ENCODE results near the gene MPPED2.

MPPED2 gene

GRCh38 chr11:30446520-30446919, 139.6 kb downstream of the MPPED2 start:
- DNase-seq: no peak

DNA sequence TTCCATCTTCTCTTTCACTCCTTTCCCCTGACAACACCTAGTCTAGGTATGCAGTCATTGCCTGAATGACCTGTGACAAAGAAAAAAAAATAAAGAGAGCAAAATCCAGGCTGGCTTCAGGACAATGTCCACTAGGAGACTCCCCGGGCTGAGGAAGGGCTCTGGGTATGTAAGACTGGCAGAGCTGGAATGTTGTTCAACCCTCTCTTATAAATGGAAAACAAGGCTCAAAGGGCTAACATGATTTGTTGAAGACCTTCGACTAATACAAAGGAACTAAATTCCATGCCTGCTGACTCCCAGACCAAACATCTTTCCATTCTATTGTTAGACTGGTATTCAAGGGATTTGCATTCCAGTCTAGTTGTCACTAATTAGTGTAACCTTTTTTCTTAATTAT, 141.1 kb downstream of the MPPED2 start:
- no peak for DNase-seq

DNA sequence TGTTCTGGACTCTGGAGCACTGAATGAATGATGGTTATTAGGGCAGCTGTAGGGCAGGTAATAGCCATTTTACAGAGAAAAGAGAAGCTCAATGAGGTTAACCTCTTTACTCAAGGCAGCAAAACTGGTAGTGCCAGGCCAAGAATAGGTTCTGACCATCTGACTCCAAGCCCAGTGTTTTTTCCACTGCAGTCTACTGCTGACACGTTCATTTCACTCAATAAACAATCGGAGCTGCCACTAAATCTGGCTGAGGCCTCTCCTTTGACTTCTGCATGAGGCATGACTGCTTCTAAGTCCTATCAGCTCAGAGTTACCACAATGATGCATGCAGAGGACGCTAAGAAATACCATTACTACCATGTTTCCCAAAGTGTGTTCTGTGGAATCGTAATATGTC, 145.6 kb downstream of the MPPED2 start:
- DNase-seq: no peak

DNA sequence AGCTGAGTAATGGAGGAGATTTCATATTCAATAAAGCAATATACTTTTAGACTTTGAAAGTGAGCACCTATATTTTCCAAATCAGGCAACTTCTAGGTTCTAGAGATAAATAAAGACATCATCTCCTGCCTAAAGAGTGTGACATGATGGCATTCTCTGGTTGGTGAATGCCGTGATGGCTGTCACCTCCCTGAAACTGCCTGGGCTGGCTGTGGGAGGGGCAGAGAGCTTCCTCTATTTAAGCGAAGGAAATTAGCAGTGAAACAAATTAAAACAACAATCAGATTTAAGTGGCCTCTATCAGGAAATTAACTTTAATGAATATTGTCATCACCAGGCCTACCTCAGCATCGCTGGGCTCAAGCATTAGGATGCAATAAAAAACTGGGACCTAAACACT, 149.4 kb downstream of the MPPED2 start:
- DNase-seq: no peak

DNA sequence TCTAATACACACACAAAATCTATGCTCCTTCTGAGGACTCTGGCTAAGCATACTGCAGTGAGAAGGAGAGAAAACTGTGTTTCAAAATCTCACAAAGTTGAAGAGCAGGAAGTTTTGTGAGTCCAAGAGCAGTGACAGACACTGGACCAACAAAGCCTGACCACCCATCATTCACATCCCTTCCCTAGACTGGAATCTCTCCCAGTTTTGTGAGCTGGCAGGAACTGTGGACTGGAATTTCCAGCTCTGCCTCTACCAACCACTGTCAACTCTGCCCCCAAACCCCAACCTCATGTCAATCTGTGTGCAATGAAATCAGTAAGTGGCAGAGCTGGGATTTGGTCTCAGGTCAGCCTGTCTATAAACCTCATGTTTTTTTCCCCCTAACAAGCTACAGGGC, 150.7 kb downstream of the MPPED2 start:
- no peak for DNase-seq

- no peak for DNase-seq
Measured at GRCh38 chr11:30434901-30435300, 151.3 kb downstream of the MPPED2 start.

GRCh38 chr11:30433831-30434230, 152.3 kb downstream of the MPPED2 start:
- DNase-seq: no peak

DNA sequence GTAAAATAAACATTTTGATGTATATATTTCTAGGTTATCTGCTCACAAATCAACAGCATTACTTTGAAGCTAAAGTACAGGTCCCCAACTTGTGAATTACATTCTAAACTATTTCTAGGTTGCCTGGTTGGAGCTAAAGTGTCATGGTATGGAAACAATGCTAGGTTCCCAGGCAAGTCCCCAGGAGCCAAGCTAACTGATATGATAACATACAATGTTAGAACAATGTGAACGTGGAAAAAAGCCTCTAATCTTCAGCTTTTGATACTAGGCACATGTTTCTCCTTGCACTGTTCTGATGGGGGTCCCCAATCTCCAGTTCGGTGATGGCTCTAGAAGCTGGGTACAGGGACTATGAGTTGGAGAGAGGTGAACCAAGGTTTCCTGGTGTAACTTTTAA, 153.4 kb downstream of the MPPED2 start:
- no peak for DNase-seq

- no peak for DNase-seq
Measured at GRCh38 chr11:30432178-30432577, 154.0 kb downstream of the MPPED2 start.

DNA sequence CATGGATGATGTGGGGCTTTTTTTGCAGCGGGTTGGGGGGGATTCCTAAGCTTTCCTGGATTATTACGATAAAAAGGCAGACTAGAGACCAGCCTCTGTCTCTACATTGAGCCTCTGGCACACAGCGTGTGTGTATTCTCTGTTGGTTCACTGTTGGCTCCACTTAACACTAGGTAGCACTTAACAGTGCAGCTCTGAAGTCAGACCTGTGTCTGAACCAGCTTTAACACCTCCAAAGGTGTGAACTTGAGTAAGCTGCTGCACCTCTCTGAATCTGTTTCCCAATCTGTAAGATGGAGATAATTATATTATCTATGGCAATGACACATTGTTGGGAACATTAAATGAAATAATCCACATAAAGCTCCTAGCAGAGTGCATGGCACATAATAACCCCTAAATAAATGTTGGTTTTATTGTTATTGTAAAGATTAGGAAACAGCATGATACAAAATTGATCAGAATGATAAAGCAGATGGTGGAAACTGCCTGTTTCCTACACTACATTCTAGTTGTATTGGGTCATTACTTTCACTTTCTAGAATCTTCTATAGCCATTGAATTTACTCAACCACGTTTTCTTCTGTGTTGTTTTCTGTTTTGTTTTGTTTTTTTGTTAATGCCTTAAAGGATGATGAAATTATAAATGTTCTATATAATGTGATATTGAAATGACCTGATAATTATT, 154.9 kb downstream of the MPPED2 start:
- no peak for DNase-seq

DNA sequence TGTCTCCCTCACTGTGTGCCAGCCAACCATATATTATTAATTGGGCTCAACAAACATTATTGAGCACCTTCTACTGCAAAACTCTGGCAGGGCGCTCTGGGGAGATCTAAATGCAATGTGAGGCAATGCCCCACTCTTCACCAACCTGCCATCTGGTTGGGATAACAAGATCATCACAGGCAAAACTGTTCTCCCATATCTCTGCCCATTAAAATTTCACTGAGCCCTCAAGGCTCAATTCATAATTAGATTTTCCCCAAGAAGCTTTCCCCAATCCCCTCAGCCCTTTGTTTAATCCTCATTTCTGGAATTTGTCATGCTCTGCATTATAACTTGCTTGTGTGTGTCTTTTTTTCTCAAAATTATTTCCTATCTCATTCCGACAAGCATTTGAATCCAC, 156.6 kb downstream of the MPPED2 start:
- no peak for DNase-seq

DNA sequence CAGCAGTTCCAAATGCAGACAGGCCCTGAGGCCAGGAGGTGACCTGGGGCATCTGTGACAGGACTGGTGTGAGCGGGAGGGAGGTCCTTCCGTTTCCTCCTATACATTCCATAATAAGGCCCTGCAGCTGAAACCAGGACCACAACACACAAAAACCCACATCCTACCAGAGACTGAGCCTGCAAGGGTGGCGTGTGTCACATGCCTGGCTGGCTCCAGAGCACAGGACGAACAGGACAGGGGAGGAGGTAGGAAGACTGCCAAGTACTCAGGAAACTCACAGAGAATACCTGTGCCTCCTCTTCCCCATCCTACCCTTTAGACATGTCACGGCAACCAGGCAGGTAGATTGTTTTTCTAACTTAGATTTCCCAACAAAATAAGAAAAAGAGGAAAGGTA, 159.4 kb downstream of the MPPED2 start:
- no peak for DNase-seq

DNA sequence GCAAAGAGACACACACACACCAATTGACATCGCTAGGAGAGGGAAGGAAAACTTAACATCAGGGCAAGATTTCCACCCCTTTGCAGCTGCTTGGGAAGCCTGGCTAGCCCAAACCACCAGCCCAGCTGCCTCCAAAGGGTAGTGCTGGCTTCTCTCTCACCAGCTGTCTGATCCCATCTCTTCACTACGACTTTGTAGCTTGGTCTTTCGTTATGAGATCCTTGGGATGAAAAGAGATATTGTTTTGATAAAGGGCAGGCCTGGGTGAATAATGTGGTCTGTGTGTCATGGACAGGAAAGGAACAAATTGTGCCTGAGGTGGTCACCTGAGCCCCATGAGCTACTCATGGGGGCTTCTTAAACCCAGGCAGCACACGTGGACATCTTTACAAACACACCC, 161.3 kb downstream of the MPPED2 start:
- DNase-seq: no peak

DNA sequence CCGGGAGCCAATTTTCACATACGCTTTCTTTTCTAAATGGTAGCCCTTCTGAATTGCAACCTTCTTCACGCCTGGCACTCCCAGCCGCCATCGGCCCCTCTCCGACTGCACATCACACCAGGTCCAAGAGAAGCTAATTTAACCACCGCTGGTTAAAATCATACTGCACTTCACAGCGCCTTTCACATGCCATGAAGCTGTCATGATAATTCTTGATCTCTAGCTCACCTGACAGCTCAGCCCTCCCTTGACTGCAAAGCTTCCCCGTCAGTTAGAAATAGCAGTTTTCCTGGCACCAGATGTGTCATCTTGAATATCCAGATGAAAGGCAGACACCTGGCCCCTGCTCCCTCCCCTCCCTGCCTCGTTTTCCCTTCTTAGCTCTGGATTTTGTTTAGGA, 161.8 kb downstream of the MPPED2 start:
- no peak for DNase-seq

GRCh38 chr11:30423886-30424285, 162.3 kb downstream of the MPPED2 start:
- DNase-seq: no peak

- DNase-seq: no peak
Measured at GRCh38 chr11:30423279-30423648, 162.9 kb downstream of the MPPED2 start.

DNA sequence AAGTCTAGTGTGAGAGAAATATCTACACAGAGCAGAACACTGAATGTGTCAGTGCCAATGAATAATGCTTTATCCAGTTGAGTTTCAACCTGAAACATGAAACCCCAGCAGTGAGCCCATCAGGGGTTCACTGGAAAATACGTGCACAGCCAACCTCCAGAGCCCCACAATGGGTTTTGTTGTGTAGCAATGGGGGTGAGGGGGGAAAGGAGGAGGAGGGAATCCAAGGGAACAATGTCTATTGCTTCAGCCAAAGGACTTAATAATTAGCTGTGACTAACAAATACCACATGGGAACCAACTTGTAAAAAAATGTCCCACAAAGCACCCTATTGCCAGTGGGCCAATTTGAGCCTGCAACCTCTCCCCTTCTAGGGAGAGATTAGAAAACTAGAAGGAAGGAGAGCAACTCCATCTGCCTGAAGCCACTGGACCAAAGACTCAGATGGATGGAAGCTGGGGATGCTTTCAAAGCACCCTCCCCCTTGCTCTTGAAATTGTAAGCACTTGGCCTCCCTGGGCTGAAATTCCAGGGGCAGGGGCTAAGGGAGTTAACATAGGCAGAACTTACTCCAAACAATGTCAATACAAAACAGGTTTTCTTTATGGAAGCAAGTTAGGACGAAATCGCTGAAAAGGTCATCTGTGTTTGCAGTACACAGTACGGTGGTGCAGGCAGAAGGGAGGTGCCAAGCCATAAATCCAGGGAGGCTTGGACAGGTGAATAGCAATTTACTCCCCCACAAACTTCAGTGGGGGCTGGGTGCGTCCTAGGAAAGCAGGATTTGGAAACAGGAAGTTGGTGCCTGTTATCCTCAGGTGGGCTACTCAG, 163.5 kb downstream of the MPPED2 start:
- no peak for DNase-seq

- DNase-seq: no peak
Measured at GRCh38 chr11:30420233-30420787, 165.8 kb downstream of the MPPED2 start.

- DNase-seq: no peak
Measured at GRCh38 chr11:30414806-30415205, 171.3 kb downstream of the MPPED2 start.

GRCh38 chr11:30414244-30414643, 171.9 kb downstream of the MPPED2 start:
- DNase-seq: no peak

- DNase-seq: no peak
Measured at GRCh38 chr11:30412509-30412908, 173.6 kb downstream of the MPPED2 start.

DNA sequence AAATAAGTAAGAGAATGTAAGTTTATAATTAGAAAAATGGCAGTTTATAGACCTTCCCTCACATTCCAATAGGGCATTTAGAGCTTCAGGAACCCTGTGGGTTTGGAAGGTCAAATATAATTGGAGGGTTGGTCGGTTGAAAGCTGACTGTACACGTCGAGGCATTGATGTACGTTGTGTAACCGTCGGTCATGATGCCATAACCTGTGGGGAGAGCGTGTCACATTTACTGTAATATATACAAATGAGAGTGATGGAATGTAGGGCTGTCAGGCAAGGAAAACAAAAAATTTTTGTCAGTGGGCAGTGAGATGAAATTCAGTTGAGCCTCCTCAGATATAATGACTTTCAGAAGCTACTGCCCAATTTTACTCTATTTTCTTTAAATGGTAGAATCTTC, 174.8 kb downstream of the MPPED2 start:
- no peak for DNase-seq

- no peak for DNase-seq
Measured at GRCh38 chr11:30406978-30407762, 179.0 kb downstream of the MPPED2 start.

GRCh38 chr11:30405385-30405784, 180.8 kb downstream of the MPPED2 start:
- DNase-seq: no peak

Data from stimulated activated CD4-positive, alpha-beta T cell treated with anti-CD3 and anti-CD28 coated beads, Interleukin-4, amount 100 ng/mL, for 24 hours (primary cell).